GM06990 (cell line): ENCODE measurements around the gene SFXN1.
"Not testable (repeated sequence)": the region's sequence is repeated elsewhere in the genome, so short reads cannot be mapped to it uniquely, and the experiment has no call there.

Source experiments
- DNase-seq: peaks from one replicate; pipeline ENCODE4 v3.0.0-alpha.2; 2011; ENCODE audit not compliant: insufficient read length; ENCODE audit errors: extremely low read depth
- H3K27me3 ChIP-seq: replicated peaks from 2 replicates; pipeline ENCODE4 v1.6.0; 2011; ENCODE audit warnings: low read length; ENCODE audit not compliant: control insufficient read depth, insufficient read depth
- H3K36me3 ChIP-seq: 2 replicates; pipeline ENCODE4 v1.5.1; 2011; ENCODE audit warnings: low read length; ENCODE audit not compliant: control insufficient read depth, insufficient read depth
- H3K4me3 ChIP-seq: replicated peaks from 2 replicates; pipeline ENCODE4 v1.5.1; 2011; ENCODE audit warnings: low read depth, mild to moderate bottlenecking, control low read depth, low read length
- TF ChIP-seq, protein P1 (sequence below): IDR thresholded peaks from 2 replicates; pipeline ENCODE4 v1.5.1; 2011; ENCODE audit warnings: low read length, control low read depth, mild to moderate bottlenecking, inconsistent platforms; ENCODE audit not compliant: insufficient read depth, poor library complexity, severe bottlenecking

SFXN1 gene

DNA sequence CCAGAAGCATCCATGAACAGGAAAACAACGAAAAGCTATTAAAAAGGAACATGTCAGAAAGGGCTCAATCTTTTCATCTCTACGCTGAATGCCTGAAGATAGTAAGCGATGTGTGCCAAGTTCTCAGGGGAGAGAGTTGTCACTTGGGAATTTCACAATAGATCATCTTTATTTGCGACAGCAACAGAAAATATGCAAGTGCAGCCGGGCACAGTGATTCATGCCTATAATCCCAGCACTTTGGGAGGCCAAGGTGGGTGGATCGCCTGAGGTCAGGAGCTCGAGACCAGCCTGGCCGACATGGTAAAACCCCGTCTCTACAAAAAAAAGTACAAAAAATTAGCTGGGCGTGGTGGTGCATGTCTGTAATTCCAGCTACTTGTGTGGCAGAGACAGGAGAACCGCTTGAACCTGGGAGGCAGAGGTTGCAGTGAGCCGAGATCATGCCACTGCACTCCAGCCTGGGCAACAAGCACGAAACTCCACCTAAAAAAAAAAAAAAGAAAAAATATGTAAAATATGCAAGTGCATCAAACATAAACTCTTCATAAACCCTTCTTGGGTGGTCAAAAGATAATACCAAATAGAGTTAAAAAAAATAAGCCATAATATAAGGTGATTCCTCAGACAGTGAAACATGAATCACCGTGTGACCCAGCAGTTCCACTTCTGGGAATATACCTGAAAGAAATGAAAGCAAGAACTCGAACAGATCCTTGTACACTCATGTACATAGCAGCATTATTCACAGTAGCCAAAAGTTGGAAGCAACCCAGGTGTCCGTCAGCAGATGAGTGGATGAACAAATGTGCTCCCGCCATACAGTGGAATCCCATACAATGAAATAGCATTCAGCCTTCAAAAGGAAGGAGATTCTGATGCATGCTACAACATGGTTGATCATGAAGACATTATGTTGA lies 16.2 kb downstream of the SFXN1 start:
- Histone ChIP-seq H3K4me3 (no peak overlapping the region), H3K27me3 (no peaks in the 10 kb centered on the region), H3K36me3 (peaks cover 6% of the 10 kb centered on the region)
- TF ChIP-seq, protein P1, sequence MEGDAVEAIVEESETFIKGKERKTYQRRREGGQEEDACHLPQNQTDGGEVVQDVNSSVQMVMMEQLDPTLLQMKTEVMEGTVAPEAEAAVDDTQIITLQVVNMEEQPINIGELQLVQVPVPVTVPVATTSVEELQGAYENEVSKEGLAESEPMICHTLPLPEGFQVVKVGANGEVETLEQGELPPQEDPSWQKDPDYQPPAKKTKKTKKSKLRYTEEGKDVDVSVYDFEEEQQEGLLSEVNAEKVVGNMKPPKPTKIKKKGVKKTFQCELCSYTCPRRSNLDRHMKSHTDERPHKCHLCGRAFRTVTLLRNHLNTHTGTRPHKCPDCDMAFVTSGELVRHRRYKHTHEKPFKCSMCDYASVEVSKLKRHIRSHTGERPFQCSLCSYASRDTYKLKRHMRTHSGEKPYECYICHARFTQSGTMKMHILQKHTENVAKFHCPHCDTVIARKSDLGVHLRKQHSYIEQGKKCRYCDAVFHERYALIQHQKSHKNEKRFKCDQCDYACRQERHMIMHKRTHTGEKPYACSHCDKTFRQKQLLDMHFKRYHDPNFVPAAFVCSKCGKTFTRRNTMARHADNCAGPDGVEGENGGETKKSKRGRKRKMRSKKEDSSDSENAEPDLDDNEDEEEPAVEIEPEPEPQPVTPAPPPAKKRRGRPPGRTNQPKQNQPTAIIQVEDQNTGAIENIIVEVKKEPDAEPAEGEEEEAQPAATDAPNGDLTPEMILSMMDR: no peak
- DNase-seq: no peak

DNA sequence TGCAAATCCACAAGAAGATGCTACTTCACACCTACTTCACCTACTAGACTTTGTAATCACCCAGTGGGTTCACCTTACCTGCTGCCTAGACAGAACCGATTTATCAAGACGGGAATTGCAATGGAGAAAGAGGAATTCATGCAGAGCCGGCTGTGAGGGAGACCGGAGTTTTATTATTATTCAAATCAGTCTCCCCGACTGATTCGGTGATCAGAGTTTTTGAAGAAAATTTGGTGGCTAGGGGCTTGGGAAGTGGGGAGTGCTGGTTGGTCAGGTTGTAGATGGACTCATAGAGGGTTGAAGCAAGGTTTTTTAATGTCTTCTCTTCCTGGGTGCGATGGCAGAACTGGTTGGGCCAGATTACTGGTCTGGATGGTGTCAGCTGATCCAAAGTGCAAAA lies 23.4 kb downstream of the SFXN1 start:
- DNase-seq: no peak
- Histone ChIP-seq H3K4me3 (no peak overlapping the region), H3K27me3 (no peaks in the 10 kb centered on the region), H3K36me3 (no peaks in the 10 kb centered on the region; the same call in 1 of the 2 replicates)
- TF ChIP-seq, protein P1: no peak

DNA sequence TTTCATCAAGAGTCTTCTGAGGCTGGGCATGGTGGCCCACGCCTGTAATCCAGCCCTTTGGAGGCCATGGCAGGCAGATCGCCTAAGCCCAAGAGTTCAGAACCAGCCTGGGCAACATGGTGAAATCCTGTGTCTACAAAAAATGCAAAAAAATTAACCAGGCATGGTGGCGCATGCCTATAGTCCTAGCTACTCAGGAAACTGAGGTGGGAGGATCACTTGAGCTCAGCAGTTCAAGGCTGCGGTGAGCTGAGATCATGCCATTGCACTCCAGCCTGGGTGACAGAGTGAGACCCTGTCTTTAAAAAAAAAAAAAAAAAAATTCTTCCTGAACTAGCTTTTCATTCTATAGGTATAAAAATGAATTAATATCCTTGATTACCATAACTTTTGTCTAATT lies 29.3 kb downstream of the SFXN1 start:
- DNase-seq, H3K4me3 ChIP-seq, H3K27me3 ChIP-seq, H3K36me3 ChIP-seq: not testable (repeated sequence)

DNA sequence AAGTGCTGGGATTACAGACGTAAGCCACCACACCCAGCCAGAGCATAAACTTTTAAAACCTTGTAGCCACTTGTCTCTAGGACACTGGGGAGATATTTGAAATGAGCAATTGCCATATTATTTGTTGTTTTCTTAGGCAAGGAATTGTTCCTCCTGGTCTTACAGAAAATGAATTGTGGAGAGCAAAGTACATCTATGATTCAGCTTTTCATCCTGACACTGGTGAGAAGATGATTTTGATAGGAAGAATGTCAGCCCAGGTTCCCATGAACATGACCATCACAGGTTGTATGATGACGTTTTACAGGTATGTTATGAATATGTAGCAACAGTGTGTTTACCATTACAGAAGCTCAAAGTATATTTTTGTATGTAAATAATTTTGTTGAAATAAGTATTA lies 30.5 kb downstream of the SFXN1 start:
- TF ChIP-seq, protein P1: no peak
- Histone ChIP-seq H3K36me3 (peaks cover 12% of the 10 kb centered on the region), H3K27me3 (no peaks in the 10 kb centered on the region), H3K4me3 (no peak overlapping the region)
- DNase-seq: no peak

DNA sequence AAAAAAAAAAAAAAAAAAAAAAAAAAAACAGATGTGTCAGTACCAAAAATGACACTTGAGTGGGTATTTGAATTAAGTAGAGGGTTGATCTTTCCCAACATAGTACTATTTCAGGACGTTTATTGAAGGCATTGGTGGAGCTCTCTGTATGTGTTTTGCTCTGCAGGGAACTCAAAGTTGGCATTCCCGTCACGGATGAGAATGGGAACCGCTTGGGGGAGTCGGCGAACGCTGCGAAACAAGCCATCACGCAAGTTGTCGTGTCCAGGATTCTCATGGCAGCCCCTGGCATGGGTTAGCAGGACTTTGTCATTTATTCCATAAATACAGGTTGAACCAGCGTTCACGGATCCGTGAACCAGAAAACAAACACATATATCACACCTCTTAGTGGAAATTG lies 34.9 kb downstream of the SFXN1 start:
- Histone ChIP-seq H3K4me3 (no peak overlapping the region), H3K36me3 (peaks cover 20% of the 10 kb centered on the region), H3K27me3 (no peaks in the 10 kb centered on the region)
- TF ChIP-seq, protein P1: no peak
- DNase-seq: no peak

DNA sequence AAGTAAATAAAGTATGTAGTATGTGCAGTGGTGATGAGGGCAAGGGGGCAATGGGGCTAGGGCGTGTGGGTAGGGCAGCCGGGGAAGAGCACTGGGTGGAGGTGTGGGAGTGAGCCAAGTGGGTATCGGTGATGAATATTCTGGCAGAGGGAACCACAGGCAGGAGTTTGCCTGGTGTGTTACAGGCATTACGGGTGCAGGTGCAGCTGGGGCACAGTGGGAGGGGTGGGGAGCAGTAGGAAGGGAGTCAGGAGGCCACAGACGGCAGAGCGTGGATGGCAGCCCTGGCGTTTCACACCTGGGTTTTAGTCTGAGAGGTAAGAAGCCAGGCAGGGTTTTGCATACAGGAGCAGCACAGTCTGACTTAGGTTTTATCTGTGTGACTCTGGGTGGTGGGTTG lies 35.4 kb downstream of the SFXN1 start:
- TF ChIP-seq, protein P1: no peak
- no peaks in the 10 kb centered on the region for H3K27me3 ChIP-seq
- H3K36me3 ChIP-seq: peaks cover 22% of the 10 kb centered on the region
- no peak overlapping the region for H3K4me3 ChIP-seq
- no peak for DNase-seq
